ENCODE results near the gene UGT1A6. TPM values are rescaled to one million over a fixed set of nuclear protein-coding genes. Genes with fewer than 3 reads are reported as not detected.

The UGT1A6 gene
- total RNA-seq, 1 donor from 2014 or later = 0.17 TPM

GRCh38 chr2:233780771-233781170, 88.1 kb downstream of the UGT1A6 start:
- peaks cover 28% of the 10 kb centered on the region for H3K27me3 Mint-ChIP-seq (ENCODE audit: low read depth)
- H3K36me3 Mint-ChIP-seq (ENCODE audit: low read depth) = peaks cover 10% of the 10 kb centered on the region
- no peak for TF ChIP-seq CTCF (IDR thresholded peaks at IDR 0.05)
- H3K4me3 Mint-ChIP-seq (ENCODE audit: unreplicated experiment) = no peak overlapping the region
- no peak for DNase-seq (ENCODE audit: low spot score)
- H3K4me1 Mint-ChIP-seq (ENCODE audit: low read depth) = no peaks in the 10 kb centered on the region
- H3K27ac Mint-ChIP-seq (ENCODE audit: unreplicated experiment) = no peak overlapping the region
- H3K9me3 Mint-ChIP-seq (ENCODE audit: low read depth) = peaks cover 23% of the 10 kb centered on the region

GRCh38 chr2:233789554-233789953, 96.9 kb downstream of the UGT1A6 start:
- no peaks in the 10 kb centered on the region for H3K36me3 Mint-ChIP-seq (ENCODE audit: low read depth)
- TF ChIP-seq CTCF (IDR thresholded peaks at IDR 0.05) = no peak
- H3K9me3 Mint-ChIP-seq (ENCODE audit: low read depth) = peaks cover 5% of the 10 kb centered on the region
- peaks cover 6% of the 10 kb centered on the region for H3K27me3 Mint-ChIP-seq (ENCODE audit: low read depth)
- no peak for DNase-seq (ENCODE audit: low spot score)
- H3K4me3 Mint-ChIP-seq (ENCODE audit: unreplicated experiment) = no peak overlapping the region
- H3K27ac Mint-ChIP-seq (ENCODE audit: unreplicated experiment) = no peak overlapping the region
- no peaks in the 10 kb centered on the region for H3K4me1 Mint-ChIP-seq (ENCODE audit: low read depth)

GRCh38 chr2:233791151-233791882, 98.6 kb downstream of the UGT1A6 start:
- Mint-ChIP-seq H3K36me3 (ENCODE audit: low read depth) (no peaks in the 10 kb centered on the region), H3K9me3 (ENCODE audit: low read depth) (peaks cover under 1% of the 10 kb centered on the region), H3K27ac (ENCODE audit: unreplicated experiment) (no peak overlapping the region), H3K4me3 (ENCODE audit: unreplicated experiment) (no peak overlapping the region), H3K4me1 (ENCODE audit: low read depth) (no peaks in the 10 kb centered on the region), H3K27me3 (ENCODE audit: low read depth) (peaks cover 6% of the 10 kb centered on the region)
- DNase-seq (ENCODE audit: low spot score) = no peak
- no peak for TF ChIP-seq CTCF (IDR thresholded peaks at IDR 0.05)

GRCh38 chr2:233791883-233792329, 99.2 kb downstream of the UGT1A6 start:
- Mint-ChIP-seq H3K9me3 (ENCODE audit: low read depth) (no peaks in the 10 kb centered on the region), H3K4me1 (ENCODE audit: low read depth) (no peaks in the 10 kb centered on the region), H3K27me3 (ENCODE audit: low read depth) (peaks cover 6% of the 10 kb centered on the region), H3K4me3 (ENCODE audit: unreplicated experiment) (no peak overlapping the region), H3K36me3 (ENCODE audit: low read depth) (no peaks in the 10 kb centered on the region), H3K27ac (ENCODE audit: unreplicated experiment) (no peak overlapping the region)
- TF ChIP-seq CTCF (IDR thresholded peaks at IDR 0.05) = no peak
- DNase-seq (ENCODE audit: low spot score) = no peak

- Mint-ChIP-seq H3K4me3 (ENCODE audit: unreplicated experiment) (no peak overlapping the region), H3K27ac (ENCODE audit: unreplicated experiment) (no peak overlapping the region), H3K4me1 (ENCODE audit: low read depth) (no peaks in the 10 kb centered on the region), H3K9me3 (ENCODE audit: low read depth) (no peaks in the 10 kb centered on the region), H3K36me3 (ENCODE audit: low read depth) (no peaks in the 10 kb centered on the region), H3K27me3 (ENCODE audit: low read depth) (peaks cover 8% of the 10 kb centered on the region)
- no peak for DNase-seq (ENCODE audit: low spot score)
- no peak for TF ChIP-seq CTCF (IDR thresholded peaks at IDR 0.05)
Measured at GRCh38 chr2:233792720-233793119, 100.0 kb downstream of the UGT1A6 start.
